GM23338 (cell line): ENCODE measurements around the gene TMSB4Y. TPM values are rescaled to one million over a fixed set of nuclear protein-coding genes. Genes with fewer than 3 reads are reported as not detected.

Experiments used
- ATAC-seq: fragments of 200-7000 bp; cut with Tn5 transposase; 3 replicates; pipeline ENCODE4 v1.9.1; 2020
- DNase-seq: peaks from one replicate; pipeline ENCODE4 v3.0.0-alpha.2; 2015; ENCODE audit warnings: low spot score
- H2AFZ ChIP-seq: fragments of 200-600 bp; sonication (generic); 2 replicates; pipeline ENCODE4 v1.8.0; 2016; ENCODE audit warnings: antibody characterized with exemption, mild to moderate bottlenecking, moderate library complexity
- H3F3A ChIP-seq: fragments of 200-600 bp; sonication (generic); replicated peaks from 2 replicates; pipeline ENCODE4 v1.8.0; 2017; ENCODE audit warnings: antibody characterized with exemption, mixed run types, low read depth
- H3K27ac ChIP-seq: fragments of 200-600 bp; sonication (generic); 2 replicates; pipeline ENCODE4 v1.6.1; 2016; ENCODE audit warnings: low read depth
- H3K27me3 ChIP-seq: fragments of 200-600 bp; sonication (generic); 2 replicates; pipeline ENCODE4 v1.8.0; 2016; ENCODE audit warnings: mild to moderate bottlenecking, mixed run types, moderate library complexity; ENCODE audit not compliant: insufficient read depth
- H3K36me3 ChIP-seq: fragments of 200-600 bp; sonication (generic); 2 replicates; pipeline ENCODE4 v1.8.0; 2016; ENCODE audit warnings: mild to moderate bottlenecking; ENCODE audit not compliant: insufficient read depth
- H3K4me1 ChIP-seq: fragments of 200-600 bp; sonication (generic); 2 replicates; pipeline ENCODE4 v1.8.0; 2016; ENCODE audit warnings: mild to moderate bottlenecking, moderate library complexity; ENCODE audit not compliant: insufficient read depth
- H3K4me2 ChIP-seq: fragments of 200-600 bp; sonication (generic); 2 replicates; pipeline ENCODE4 v1.7.1; 2017; ENCODE audit warnings: mixed run types
- H3K4me3 ChIP-seq: fragments of 200-600 bp; sonication (generic); 2 replicates; pipeline ENCODE4 v1.6.1; 2016; ENCODE audit warnings: mixed run types
- H3K79me2 ChIP-seq: fragments of 200-600 bp; sonication (generic); replicated peaks from 2 replicates; pipeline ENCODE4 v1.8.0; 2017; ENCODE audit warnings: mild to moderate bottlenecking; ENCODE audit not compliant: insufficient read depth
- H3K9me2 ChIP-seq: fragments of 200-600 bp; sonication (generic); 2 replicates; pipeline ENCODE4 v1.8.0; 2017; ENCODE audit not compliant: insufficient read depth
- H4K20me1 ChIP-seq: fragments of 200-600 bp; sonication (generic); replicated peaks from 2 replicates; pipeline ENCODE4 v1.8.0; 2017; ENCODE audit warnings: mild to moderate bottlenecking; ENCODE audit not compliant: insufficient read depth
- H3K27ac Mint-ChIP-seq: 2 replicates; pipeline ENCODE4 v1.8.0; 2020; ENCODE audit warnings: inconsistent platforms, mild to moderate bottlenecking, moderate library complexity, mixed read lengths
- H3K27me3 Mint-ChIP-seq: 3 replicates; pipeline ENCODE4 v1.8.0; 2022; ENCODE audit warnings: low read depth, mild to moderate bottlenecking, moderate library complexity, mixed read lengths, inconsistent platforms; ENCODE audit not compliant: insufficient read depth, poor library complexity
- H3K36me3 Mint-ChIP-seq: 3 replicates; pipeline ENCODE4 v1.8.0; 2021; ENCODE audit warnings: low read depth, mild to moderate bottlenecking, inconsistent platforms, moderate library complexity, mixed read lengths
- H3K4me1 Mint-ChIP-seq: 3 replicates; pipeline ENCODE4 v1.8.0; 2020; ENCODE audit warnings: mild to moderate bottlenecking, inconsistent platforms, mixed read lengths
- H3K4me3 Mint-ChIP-seq: 3 replicates; pipeline ENCODE4 v1.8.0; 2021; ENCODE audit warnings: moderate library complexity, mild to moderate bottlenecking, inconsistent platforms, mixed read lengths
- H3K9me3 Mint-ChIP-seq: 3 replicates; pipeline ENCODE4 v1.8.0; 2020; ENCODE audit warnings: moderate library complexity, mild to moderate bottlenecking, inconsistent platforms, mixed read lengths
- CREB1 ChIP-seq: fragments of 250-450 bp; sonication (Bioruptor Pico); IDR thresholded peaks from 2 replicates; pipeline ENCODE4 v1.5.0; 2020; ENCODE audit warnings: low read depth, mild to moderate bottlenecking, moderate library complexity
- CTCF ChIP-seq, 2 experiments: fragments of 200-600 bp in 1 of 2; sonication (generic) in 1 of 2; conservative IDR thresholded peaks; 2 replicates each; pipeline versions ENCODE4 v1.5.1 to v1.6.1; 2016 to 2017; ENCODE audit warnings: antibody characterized with exemption in 2 of 2, low read depth in 2 of 2, mild to moderate bottlenecking in 2 of 2, moderate library complexity in 1 of 2
- ZNF462 ChIP-seq: fragments of 250-450 bp; sonication (Bioruptor Pico); IDR thresholded peaks from 2 replicates; pipeline ENCODE4 v1.5.0; 2020; ENCODE audit warnings: mild to moderate bottlenecking, moderate library complexity
- polyA plus RNA-seq: library from polyadenylated mRNA; unstranded; fragments of >200 nt; fragmentation: Nextera tagmentation; extraction: Ambion mirVana; gene quantifications from 2 replicates; pipeline ENCODE4 v1.2.1, GENCODE V29; 2016
- total RNA-seq: library from RNA; depleted of rRNA; stranded (reverse); fragments of >200 nt; shearing (Covaris generic); gene quantifications from 2 replicates; pipeline ENCODE4 v1.2.3, GENCODE V29; 2014

The TMSB4Y gene
- total and polyA plus RNA-seq, 2 experiments from 2014 or later = 9.8 to 12.2 TPM

- Histone ChIP-seq H3K4me1 (peaks cover 22% of the 10 kb centered on the region), H3K27me3 (no peaks in the 10 kb centered on the region), H3K79me2 (peaks cover 48% of the 10 kb centered on the region), H3K9me2 (no peaks in the 10 kb centered on the region), H4K20me1 (no peaks in the 10 kb centered on the region), H3K4me2 (peak overlapping the region; percentile 78), H3F3A (no peaks in the 10 kb centered on the region), H3K27ac (peak overlapping the region; percentile 91), H3K36me3 (no peaks in the 10 kb centered on the region), H3K4me3 (peak overlapping the region; percentile 71), H2AFZ (no peak overlapping the region)
- Mint-ChIP-seq H3K27ac (peak overlapping the region; percentile 93; the same call in 1 of the 2 replicates), H3K36me3 (peaks cover 51% of the 10 kb centered on the region), H3K4me1 (peaks cover 23% of the 10 kb centered on the region), H3K27me3 (peaks cover 3% of the 10 kb centered on the region), H3K9me3 (peaks cover 20% of the 10 kb centered on the region), H3K4me3 (peak overlapping the region; percentile 94)
- ATAC-seq (peak; percentile 83), DNase-seq (peak; percentile 81)
- TF ChIP-seq CREB1 (CRISPR knock-in tag) (no peak), ZNF462 (CRISPR knock-in tag) (0 out of 2 replicates have a peak, but pooled peaks have one; percentile 17), CTCF (conservative IDR thresholded peaks at IDR 0.05; ENCODE audit: low read depth in 2 of 2) (0 out of 4 replicates have a peak, but pooled peaks of 1 of the 2 experiments have one; percentile 14)
These were observed 47.8 kb downstream of the TMSB4Y start for GRCh38 chrY:13751289-13752071.
